ENCODE measurements around the gene WWOX.

GRCh38 chr16:78383118-78383517 is 283.7 kb downstream of the WWOX start:
- TF ChIP-seq ZNF274 (IDR thresholded peaks at IDR 0.05; ENCODE audit: low read depth, low read length) (no peak), YY1 (IDR thresholded peaks at IDR 0.05; ENCODE audit: insufficient read depth, insufficient read length) (no peak)

All from NT2/D1 (cell line).